ENCODE measurements around the gene ANAPC13.

GRCh38 chr3:134472831-134473230 lies 13.0 kb downstream of the ANAPC13 start:
- TF ChIP-seq, protein P1, sequence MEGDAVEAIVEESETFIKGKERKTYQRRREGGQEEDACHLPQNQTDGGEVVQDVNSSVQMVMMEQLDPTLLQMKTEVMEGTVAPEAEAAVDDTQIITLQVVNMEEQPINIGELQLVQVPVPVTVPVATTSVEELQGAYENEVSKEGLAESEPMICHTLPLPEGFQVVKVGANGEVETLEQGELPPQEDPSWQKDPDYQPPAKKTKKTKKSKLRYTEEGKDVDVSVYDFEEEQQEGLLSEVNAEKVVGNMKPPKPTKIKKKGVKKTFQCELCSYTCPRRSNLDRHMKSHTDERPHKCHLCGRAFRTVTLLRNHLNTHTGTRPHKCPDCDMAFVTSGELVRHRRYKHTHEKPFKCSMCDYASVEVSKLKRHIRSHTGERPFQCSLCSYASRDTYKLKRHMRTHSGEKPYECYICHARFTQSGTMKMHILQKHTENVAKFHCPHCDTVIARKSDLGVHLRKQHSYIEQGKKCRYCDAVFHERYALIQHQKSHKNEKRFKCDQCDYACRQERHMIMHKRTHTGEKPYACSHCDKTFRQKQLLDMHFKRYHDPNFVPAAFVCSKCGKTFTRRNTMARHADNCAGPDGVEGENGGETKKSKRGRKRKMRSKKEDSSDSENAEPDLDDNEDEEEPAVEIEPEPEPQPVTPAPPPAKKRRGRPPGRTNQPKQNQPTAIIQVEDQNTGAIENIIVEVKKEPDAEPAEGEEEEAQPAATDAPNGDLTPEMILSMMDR (IDR thresholded peaks at IDR 0.05): no peak
- TF ChIP-seq POLR2A (IDR thresholded peaks at IDR 0.05): no peak

Data from body of pancreas (tissue), 4 donors.